Left forelimb (tissue), 1 donor: ENCODE measurements around the gene TUSC2.
"Not testable (repeated sequence)": the region's sequence is repeated elsewhere in the genome, so short reads cannot be mapped to it uniquely, and the experiment has no call there.

ENCODE experiments used
- DNase-seq: peaks from one replicate; pipeline ENCODE4 v3.0.0-alpha.2; 2018; ENCODE audit warnings: low spot score

The TUSC2 gene

DNA sequence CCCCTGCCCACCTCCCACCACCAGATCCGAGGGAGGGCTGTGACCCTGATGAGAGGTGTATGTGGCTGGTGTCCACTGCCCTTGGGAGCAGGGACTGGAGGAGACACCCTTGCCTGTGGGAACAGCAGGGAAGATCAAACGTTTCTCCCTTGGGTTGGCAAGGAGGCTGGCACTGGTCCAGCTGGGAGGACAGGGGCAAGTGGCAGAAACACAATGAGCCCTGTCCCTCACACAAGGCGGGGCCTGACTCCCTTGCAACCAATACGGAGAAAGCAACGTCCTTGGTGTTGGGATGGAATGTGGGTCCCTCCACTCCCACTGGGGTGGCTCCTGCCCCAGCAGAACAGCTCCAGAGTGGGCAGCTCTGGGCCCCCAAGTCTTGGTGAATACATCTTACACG lies 10.7 kb downstream of the TUSC2 start:
- no peak for DNase-seq

- no peak for DNase-seq
Measured at GRCh38 chr3:50316657-50317242, 11.3 kb downstream of the TUSC2 start.

GRCh38 chr3:50314816-50315215 lies 13.2 kb downstream of the TUSC2 start:
- DNase-seq, result no peak

DNA sequence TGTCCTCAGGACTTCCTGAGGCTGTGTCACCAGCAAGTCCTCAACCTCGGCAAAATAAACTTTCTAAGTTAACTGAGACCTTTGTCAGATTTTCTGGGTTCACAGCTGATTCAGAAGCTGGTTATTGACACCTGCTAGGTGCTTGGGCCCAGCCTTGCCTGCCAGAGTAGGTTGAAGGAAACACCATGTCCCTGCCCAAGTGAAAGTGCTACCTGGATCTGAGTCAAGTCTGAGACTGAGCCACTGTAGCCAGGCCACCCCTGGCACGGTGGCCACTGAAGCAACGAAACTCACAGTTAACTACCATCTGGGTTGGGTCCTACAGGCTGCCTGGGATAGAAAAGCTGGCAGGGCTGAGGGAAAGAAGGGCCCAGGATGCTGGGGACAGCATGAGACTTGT lies 13.7 kb downstream of the TUSC2 start:
- DNase-seq, result no peak

DNA sequence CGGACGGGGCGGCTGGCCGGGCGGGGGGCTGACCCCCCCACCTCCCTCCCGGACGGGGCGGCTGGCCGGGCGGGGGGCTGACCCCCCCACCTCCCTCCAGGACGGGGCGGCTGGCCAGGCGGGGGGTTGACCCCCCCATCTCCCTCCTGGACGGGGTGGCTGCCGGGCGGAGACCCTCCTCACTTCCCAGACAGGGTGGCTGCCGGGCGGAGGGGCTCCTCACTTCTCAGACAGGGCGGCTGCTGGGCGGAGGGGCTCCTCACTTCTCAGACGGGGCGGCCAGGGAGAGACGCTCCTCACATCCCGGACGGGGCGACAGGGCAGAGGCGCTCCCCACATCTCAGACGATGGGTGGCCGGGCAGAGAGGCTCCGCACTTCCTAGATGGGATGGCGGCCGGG lies 16.0 kb downstream of the TUSC2 start:
- DNase-seq, result not testable (repeated sequence)

- DNase-seq, result no peak
Measured at GRCh38 chr3:50304601-50305000, 23.4 kb downstream of the TUSC2 start.

GRCh38 chr3:50303013-50303815 lies 24.8 kb downstream of the TUSC2 start, which contains the start of gene HYAL1:
TSS of gene HYAL1 (minus strand) at chr3:50303574. CDS start at chr3:50302956, 618 bp downstream.
- DNase-seq, result peak; percentile 64

DNA sequence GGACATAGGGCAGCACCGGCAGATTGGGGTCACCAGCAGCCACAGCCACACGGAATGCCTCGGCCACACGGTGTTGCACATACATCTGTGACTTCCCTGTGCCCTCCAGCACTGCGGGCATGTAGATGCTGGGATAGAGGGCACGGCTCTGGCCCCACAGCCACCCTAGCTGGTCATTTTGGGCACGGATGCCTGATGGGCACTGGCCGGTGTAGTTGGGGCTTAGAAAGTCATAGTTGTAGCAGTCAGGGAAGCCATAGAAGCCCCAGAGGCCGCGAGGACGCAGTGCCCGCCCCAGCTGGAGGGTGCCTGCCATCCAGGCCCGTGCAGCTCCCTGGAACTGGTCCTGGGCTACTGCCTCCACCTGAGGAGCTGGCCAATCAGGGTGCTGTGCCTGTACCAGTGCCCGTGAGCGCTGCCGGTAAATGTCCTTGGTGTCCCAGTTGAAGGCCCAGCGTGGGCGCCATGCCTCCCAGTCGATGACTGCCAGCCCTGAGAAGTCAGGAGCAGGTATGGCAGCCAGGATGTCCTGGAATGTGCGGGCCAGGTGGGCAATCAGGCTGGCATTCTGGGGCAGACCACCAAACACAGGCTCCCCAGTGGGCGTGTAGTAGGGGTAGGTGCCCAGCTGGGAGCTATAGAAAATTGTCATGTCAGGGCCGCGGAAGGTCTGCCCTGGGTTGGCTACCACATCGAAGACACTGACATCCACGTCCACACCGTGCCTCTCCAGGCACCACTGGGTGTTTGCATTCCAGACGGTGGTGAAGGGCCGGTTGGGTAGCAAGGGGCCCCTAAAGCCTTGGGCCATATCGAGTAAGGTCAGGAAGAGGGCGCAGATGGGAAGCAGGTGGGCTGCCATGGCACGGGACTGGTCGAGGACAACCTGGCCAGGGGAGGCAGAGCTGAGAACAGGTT lies 25.7 kb downstream of the TUSC2 start:
- DNase-seq, result no peak

DNA sequence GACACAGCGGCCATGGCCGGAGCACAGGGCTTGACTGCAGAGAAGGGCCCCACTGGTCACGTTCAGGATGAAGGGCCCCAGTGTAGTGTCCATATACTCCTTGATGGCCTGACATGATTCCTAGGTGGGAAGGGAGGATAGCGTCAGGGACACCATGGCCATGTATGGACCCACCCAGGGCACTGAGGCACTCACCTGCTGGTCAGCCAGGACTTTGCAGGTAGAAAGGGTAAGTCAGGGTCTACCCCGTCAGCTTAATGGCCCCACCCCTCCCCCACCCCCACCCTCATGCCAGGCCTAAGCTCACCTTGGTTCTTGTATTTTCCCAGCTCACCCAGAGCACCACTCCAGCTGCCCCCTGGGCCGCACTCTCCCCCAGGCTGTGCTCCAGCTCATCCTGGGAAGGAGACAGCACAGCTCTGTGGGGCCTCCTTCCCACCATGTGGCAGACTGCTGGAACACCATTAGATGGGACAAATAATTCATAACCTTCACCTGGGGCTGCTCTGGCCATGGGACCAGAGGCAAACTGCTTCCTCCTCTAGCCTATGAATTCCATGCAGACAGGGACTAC lies 27.3 kb downstream of the TUSC2 start:
- no peak for DNase-seq

- peak; percentile 61 for DNase-seq
Measured at GRCh38 chr3:50299929-50300680, 27.9 kb downstream of the TUSC2 start.

GRCh38 chr3:50299638-50299928 lies 28.4 kb downstream of the TUSC2 start:
- no peak for DNase-seq

GRCh38 chr3:50298836-50299637 lies 29.0 kb downstream of the TUSC2 start, which contains the start of the genes HYAL3 and NAA80:
TSS of gene HYAL3 (minus strand) at chr3:50299405. CDS start at chr3:50295602, 3,803 bp downstream.
TSS of gene NAA80 (minus strand) at chr3:50299405. CDS start at chr3:50297463, 1,942 bp downstream.
- DNase-seq, result peak; percentile 100

DNA sequence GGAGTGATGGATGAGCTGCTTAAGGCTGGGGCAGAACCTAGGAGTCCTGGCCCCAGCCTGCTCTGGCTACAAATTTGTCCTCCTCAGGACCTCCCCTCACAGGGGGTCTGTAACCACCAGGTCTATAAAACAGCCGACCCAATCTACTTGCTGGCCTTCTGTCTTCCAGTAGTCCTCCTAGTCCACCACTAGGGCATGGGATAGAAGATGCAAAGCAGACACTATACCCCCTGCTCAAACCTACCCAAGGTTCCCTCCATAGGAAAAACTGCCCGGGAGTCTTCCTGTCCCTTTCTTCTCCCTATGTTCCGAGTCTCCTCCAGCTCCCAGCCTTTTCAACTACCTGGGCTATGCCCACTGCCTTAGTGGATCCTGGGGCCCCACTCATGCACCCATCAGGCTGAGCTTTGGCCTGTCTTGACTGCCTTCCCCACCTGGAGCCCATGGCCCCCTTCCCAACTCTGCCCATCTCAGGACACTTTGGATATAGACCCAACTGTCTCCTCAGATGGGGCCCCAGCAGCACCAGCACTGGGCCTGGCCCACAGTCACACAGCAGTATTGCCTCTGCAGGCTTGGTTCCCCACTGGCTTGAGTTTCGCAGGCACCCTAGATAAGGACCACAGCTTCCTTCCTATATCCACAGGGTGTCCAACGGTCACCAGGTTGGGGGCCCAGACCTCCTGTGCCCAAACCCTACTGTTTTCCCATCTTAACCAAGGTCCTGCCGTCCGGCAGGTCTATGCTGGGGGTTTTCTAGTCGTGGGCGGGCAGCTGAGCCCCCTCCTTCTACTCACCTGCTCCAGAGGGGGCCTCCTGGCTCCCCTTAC lies 29.9 kb downstream of the TUSC2 start:
- peak; percentile 70 for DNase-seq

- DNase-seq, result no peak
Measured at GRCh38 chr3:50297384-50297775, 30.6 kb downstream of the TUSC2 start.

DNA sequence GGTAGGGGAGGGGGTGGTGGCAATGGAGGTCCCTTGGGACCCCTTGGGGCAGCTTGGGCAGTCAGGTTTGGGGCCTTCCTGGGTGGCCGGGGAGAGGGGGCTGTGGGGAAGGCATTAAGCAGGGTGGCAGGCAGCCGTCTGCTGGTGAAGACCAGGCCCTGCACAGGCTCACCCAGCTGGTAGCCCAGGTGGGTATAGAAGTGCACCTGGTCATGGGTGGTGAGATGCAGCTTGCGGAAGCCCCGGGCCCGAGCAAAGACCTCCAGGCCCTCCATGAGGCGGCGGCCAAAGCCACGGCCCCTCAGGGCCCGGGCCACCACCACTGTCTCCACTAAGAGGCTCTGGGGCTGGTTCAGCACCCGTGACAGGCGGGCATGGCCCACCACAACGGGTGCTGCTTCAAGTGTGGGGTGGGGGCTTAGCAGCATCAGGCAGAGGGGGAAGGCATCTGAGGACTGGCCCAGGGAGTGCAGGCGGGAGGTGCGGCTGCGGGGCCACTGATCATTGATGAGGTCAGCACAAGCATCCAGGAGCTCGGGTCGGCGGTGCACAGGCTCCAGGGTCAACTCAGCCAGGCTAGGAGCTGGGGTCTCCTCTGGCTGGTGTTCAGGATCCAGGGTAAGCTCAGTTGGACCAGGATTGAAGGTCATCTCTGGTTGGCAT lies 31.2 kb downstream of the TUSC2 start:
- DNase-seq, result peak; percentile 64

DNA sequence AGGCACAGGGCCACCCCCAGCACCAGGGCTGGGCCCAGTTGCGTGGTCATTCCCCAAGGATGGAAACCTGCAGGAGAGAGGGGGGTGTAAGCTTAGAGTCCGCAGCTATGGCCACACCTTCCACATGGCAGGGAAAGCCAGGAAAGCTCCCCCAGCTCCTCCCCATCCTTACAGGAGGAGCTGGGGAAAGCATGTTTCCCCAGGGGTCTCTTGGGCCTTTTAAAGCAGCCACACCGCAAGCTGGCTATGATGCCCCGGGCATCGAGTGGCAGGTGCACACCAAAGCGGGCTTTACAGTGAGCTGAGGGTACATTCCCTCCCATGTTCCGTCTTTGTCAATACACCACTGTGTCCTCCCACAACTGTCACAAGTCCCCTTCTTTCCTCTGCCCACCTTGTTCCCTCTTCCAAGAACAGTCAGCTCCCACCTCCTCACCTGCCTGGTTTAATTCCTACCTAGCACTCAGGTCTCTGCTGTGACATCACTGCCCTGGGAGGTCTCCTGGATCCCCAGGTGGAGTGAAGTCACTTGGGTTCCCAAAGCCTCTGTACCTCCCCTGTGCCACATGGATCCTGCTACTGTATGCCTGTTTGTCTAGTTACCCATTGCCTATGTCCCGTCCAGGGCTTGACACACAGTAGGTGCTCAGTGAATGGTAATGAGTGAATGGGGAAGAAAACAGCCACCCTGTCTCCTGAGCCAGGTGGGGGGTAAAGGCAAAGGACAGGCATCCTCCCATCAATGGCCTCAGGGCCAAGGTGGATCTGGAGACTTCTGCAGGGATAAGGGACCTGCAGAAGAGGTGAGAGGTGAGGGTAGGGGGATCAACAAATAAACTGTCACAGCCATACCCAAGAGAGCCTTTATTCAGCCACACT lies 32.2 kb downstream of the TUSC2 start:
- peak; percentile 61 for DNase-seq

GRCh38 chr3:50294492-50295403 lies 33.3 kb downstream of the TUSC2 start:
- DNase-seq, result no peak
